Measurements from ENCODE around the gene HINFP.
"Not testable (repeated sequence)": the region's sequence is repeated elsewhere in the genome, so short reads cannot be mapped to it uniquely, and the experiment has no call there.

The HINFP gene

DNA sequence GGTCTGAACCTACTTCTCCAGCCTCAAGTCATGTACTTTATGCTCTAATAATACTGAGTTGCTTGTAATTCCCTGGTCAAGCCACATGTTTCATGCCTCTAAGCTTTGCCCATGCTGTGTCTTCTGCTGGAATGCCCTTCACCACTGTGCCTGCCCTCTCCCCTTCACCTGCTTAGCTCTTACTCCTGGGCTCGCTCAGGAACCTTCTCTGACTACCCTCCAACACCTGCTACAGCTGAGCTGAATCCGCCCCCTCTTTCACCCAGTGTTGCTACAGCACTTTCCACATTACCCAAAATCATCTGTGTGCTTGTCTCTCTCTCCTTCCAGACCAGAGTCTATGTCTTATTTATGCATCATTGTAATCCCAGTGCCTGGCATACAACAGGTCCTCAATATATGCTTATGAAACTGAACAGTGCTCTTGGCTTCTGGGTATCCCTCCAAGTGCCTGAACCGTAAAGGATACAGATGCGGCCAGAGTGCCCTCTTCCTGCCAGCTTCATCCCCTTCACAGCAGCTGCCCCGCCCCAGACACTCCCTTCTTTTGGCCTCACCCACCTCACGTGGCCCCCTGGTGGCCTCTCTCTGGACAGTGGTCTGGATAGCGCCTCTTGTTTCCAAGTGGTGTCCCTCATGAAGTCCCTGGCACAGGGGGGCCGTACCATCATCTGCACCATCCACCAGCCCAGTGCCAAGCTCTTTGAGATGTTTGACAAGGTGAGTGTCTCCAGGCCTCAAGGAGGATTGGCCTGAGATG, 34.5 kb downstream of the HINFP start:
- DNase-seq (ENCODE audit: low spot score) = peak; percentile 24

DNA sequence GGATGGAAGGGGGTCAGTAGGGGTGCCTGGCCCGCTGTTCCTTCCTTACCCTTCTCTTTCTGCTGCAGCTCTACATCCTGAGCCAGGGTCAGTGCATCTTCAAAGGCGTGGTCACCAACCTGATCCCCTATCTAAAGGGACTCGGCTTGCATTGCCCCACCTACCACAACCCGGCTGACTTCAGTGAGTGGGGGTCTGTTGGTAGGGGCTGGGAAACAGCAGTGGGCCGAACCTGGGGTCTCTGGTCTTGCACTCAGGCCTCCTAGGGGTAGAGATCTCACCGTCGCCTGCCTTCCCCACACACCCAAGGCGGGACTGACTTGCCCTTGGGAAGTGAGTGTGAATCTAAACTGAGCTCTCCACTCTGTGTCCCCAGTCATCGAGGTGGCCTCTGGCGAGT, 35.1 kb downstream of the HINFP start:
- no peak for DNase-seq (ENCODE audit: low spot score)

DNA sequence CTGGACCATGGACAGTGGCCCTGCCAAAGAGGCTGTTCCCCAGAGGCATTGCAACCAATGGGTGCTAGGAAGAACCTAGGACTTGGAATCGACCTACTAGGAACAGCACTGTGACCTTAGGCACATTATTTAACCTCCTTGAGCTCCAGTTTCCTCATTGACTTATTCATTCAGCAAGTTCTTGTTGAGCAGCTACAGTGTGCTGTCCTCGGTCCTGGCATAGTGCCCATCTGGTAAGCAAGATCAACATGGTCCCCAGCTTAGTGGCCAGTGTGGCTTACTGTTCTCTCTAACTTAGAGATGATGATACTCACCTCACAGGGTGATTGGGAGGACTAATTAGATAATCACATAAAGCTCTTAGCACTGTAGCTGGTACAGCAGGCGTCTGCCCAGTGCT, 35.7 kb downstream of the HINFP start:
- no peak for DNase-seq (ENCODE audit: low spot score)

DNA sequence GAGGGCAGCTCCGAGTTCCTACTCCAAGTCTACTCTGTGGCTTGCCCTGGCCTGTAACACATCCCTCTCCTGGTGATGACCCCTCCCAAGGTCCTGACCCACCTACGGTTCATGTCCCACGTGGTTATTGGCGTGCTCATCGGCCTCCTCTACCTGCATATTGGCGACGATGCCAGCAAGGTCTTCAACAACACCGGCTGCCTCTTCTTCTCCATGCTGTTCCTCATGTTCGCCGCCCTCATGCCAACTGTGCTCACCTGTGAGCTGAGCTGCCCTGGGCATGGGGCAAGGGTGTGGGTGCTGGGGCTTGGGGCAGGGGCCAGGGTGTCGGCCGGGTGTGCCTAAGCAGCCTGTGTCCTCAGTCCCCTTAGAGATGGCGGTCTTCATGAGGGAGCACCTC, 37.1 kb downstream of the HINFP start:
- DNase-seq (ENCODE audit: low spot score) = no peak

DNA sequence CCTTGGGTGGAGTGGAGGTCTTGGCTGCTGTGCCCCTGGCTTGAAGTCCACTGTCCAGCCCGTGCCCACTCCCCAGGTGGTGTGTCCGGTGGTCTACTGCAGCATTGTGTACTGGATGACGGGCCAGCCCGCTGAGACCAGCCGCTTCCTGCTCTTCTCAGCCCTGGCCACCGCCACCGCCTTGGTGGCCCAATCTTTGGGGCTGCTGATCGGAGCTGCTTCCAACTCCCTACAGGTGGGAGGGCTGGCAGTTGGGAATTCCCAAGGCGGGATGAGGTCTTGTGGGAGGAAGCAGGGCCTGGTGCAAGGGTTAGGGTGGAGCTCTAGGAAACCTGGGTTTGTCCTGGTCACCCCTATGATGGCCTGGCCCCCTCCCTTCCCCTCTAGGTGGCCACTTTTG, 38.8 kb downstream of the HINFP start:
- DNase-seq (ENCODE audit: low spot score) = no peak

DNA sequence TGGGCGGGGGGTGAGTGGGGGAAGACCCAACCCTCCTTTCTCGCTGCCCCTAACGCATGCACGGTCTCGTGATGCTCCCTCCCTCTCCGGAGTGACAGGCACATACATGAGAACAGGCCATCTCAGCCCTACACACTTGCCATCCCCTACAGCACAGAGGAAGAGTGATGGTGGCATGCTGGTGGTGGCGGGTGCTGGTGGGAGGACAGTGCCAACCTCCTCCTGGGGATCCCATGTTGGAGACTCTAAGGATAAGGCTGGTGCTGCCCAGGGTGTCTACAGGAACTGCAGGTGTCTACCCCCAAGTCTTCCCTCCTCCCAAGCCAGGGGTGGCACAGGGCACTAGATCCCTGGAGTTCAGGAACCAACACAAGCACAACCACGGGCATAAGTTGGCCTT, 40.5 kb downstream of the HINFP start:
- DNase-seq (ENCODE audit: low spot score) = no peak

DNA sequence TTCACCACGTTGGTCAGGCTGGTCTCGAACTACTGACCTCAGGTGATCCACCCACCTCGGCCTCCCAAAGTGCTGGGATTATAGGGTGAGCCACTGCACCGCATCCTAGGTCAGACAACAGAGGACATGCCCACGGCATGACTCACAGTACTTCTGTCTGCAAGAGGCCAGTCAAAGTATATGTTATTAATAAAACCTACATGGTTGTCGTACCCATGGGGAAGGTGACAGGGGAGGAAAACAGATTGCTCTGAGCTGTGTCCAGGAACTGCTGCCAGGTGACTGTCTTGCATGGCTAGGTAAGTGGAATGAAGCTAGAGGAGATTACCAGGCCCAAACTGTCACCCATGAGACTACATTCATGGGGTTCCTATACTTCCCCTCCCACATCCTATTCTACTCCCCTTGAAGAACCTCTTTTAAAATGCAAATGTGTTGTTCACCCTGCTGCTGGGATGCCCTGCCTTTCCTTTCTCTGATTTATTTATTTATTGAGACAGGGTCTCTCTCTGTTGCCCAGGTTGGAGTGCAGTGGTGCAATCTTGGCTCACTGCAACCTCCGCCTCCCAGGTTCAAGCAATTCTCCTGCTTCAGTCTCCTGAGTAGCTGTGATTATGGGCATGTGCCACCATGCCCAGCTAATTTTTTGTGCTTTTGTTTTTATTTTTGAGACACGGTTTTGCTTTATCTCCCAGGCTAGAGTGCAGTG, 45.1 kb downstream of the HINFP start:
- DNase-seq (ENCODE audit: low spot score) = peak; percentile 62

DNA sequence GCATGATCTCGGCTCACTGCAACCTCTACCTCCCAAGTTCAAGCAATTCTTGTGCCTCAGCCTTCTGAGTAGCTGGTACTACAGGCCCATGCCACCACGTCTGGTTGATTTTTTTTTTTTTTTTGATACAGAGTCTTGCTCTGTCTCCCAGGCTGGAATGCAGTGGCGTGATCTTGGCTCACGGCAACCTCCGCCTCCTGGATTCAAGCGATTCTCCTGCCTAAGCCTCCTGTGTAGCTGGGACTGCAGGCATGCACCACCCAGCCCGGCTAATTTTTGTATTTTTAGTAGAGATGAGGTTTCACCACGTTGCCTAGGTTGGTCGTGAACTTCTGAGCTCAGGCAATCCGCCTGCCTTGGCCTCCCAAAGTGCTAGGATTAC, 45.7 kb downstream of the HINFP start:
- not testable (repeated sequence) for DNase-seq (ENCODE audit: low spot score)

GRCh38 chr11:119167933-119168332, 46.6 kb downstream of the HINFP start:
- DNase-seq (ENCODE audit: low spot score) = no peak

GRCh38 chr11:119168471-119169281, 47.3 kb downstream of the HINFP start, which contains the start of gene NLRX1:
Gene NLRX1 (plus strand): TSS chr11:119168725. CDS start chr11:119171404, 2,679 bp downstream.
- DNase-seq (ENCODE audit: low spot score) = peak; percentile 97

GRCh38 chr11:119169282-119169719, 47.9 kb downstream of the HINFP start:
- peak; percentile 45 for DNase-seq (ENCODE audit: low spot score)

DNA sequence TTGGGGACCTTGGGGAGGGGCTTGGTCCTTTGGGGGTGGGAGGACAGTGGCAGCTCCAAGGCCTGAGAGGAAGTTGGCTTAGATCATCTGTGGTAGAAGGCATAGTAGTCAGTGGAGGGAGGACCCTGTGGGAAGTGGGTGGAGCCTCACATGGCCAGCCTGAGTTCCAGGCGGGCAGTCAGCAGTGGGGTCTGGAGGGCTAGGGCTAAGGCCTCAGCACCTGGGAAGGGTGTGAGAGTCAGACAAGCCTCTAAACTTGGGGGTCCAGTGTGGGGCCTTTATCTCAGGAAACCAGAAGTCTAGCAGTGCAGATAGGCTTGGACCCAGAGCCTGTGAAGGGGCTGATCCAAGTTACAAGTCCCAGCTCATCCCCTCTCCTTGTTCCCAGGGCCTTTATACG, 51.1 kb downstream of the HINFP start:
- DNase-seq (ENCODE audit: low spot score) = no peak

GRCh38 chr11:119173453-119173852, 52.1 kb downstream of the HINFP start:
- no peak for DNase-seq (ENCODE audit: low spot score)

DNA sequence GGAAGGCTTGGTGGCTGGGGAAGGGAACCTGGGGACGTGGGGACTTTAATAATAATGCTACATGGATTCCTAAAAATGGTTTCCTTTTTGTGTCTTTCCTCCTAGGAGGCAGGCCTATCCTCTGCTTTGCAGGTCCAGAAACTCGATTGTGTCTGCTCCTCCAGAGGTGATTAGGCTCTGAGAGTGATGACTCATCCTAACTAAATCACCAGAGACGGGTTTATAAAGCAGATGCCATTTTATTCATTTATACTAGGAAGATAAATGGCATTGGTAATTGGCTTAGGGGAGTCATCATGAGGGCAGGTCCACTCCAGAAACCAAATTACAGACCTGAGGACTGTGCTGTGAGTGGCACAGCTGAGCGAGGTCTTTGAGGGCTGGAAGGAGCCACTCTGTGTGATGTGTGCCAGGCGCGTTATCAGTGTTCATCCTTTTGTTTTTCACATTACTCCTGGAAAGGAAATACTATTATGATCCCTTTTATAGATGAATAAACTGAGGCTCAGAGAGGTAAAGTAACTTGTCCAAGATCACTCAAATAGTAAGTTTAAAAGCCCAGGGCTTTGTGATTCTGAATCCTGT, 54.2 kb downstream of the HINFP start:
- DNase-seq (ENCODE audit: low spot score) = peak; percentile 26

DNA sequence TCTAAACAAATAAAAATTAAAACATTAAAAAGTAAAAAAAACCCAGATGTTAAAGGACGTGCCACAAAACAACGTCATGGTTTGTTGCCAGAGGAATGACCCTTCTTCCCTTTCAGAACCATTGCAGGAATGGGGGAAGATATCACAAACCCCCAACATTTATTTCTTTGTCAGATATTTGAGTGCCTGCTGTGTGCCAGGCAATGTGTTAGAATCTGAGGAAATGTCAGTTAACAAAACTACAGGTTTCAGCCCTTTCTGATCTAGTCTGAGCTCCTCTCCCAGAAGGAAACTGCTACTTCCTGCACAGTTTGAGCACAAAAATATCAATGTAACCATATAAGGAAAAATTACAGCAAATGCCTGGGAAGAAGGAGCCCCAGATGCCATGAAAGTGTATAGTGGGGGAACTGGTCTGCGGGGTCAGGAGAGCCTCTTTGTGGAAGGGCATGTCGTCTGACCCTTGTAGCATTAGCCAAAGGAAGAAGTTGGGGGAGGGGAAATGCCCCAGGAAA, 56.8 kb downstream of the HINFP start:
- DNase-seq (ENCODE audit: low spot score) = no peak

DNA sequence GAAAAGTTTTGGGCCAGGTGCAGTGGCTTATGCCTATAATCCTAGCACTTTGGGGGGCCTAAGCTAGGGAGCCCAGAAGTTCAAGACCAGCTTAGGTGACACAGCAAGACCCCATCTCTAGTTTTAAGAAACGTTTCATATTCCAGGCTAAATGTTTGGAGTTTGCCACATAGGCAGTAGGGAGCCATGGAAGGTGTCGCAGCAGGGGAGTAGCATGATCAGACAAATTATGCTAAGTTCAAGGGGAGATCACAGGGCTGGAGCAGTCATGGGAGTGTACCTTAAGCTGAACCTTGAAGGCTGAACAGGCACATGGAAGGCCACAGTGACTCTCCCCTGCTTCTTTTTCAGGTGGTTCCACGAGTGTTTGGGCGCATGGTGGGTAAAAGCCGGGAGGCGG, 58.0 kb downstream of the HINFP start:
- DNase-seq (ENCODE audit: low spot score) = no peak

DNA sequence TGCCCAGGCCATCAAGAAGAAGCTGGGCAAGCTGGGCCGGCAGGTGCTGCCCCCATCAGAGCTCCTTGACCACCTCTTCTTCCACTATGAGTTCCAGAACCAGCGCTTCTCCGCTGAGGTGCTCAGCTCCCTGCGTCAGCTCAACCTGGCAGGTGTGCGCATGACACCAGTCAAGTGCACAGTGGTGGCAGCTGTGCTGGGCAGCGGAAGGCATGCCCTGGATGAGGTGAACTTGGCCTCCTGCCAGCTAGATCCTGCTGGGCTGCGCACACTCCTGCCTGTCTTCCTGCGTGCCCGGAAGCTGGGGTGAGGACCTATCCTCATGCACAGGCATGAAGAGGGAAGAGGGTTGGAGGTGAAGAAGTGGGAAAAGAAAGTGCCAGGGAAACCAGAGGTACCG, 58.6 kb downstream of the HINFP start:
- DNase-seq (ENCODE audit: low spot score) = no peak

DNA sequence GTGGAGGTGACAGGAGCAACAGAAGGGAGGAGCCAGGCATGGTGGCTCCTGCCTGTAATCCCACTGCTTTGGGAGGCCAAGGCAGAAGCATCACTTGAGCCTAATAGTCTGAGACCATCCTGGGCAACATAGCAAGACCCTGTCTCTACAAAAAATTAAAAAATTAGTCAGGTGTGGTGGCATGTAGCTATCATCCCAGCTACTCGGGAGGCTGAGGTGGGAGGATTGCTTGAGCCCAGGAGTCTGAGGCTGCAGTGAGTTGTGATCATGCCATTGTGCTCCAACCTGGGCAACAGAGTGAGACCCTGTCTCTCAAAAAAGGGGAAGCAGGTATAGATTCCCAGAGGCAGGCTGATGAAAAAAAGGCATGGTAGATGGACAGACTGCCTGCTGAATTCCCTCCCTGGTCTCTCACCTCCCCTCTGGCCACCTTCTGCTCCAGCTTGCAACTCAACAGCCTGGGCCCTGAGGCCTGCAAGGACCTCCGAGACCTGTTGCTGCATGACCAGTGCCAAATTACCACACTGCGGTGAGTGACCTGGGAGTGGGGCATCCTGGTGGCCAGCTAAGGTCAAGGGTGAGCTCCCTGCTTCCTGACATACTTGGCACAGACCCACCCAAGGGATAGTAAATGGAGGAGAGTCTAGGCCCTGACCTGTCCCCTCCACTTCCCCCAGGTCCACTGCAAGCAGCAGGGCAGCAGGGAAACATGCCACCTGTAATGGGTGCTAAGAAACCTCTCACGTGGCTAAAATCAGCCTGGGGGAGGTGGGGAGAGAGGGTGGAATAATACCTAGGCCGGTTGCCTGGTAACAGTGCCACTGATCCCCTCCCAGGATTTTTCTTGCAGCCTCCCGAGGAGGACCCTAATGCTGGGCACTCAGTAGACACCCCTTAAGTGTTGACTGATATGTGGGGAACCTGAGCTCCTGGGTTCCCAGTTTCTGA, 59.6 kb downstream of the HINFP start:
- no peak for DNase-seq (ENCODE audit: low spot score)

DNA sequence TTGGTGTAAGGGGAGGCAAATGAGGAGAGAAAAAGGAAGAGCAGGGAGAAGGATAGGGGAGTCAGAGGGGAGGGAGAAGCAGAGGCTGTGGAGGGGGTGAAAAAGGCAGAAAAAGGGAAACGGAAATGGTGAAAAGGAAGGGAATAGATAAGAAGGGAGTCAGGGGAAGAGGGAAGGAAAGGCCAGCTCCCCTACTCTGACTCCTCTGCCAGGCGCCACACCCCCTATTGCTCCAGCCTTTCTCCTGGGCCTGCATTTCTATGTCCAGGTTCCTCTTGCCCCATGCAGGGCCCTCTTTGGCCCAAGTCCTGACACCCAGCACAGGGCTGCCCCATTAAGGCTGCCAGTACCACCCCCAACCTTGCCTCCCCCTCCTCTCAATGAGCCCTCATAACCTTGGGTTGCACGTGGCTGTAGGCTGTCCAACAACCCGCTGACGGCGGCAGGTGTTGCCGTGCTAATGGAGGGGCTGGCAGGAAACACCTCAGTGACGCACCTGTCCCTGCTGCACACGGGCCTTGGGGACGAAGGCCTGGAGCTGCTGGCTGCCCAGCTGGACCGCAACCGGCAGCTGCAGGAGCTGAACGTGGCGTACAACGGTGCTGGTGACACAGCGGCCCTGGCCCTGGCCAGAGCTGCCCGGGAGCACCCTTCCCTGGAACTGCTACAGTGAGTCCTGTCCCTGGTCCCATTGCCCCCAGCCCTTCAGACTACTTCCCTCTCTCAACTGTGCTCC, 60.5 kb downstream of the HINFP start:
- no peak for DNase-seq (ENCODE audit: low spot score)

DNA sequence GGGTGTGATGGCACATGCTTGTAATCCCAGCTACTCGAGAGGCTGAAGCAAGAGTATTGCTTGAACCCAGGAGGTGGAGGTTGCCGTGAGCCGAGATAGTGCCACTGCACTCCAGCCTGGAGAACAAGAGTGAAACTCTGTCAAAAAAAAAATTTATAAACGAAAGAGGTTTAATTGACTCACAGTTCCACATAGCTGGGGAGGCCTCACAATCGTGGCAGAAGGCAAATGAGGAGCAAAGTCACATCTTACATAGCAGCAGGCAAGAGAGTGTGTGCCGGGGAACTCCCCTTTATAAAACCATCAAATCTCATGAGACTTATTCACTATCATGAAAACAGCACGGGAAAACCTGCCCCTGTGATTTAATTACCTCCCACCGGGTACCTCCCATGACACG, 63.0 kb downstream of the HINFP start:
- DNase-seq (ENCODE audit: low spot score) = not testable (repeated sequence)
